ENCODE data around the gene FBXL20.
"Not testable (repeated sequence)": the region's sequence is repeated elsewhere in the genome, so short reads cannot be mapped to it uniquely, and the experiment has no call there.

FBXL20 gene

GRCh38 chr17:39357488-39357887 is 43.9 kb downstream of the FBXL20 start:
- TF ChIP-seq CTCF (IDR thresholded peaks at IDR 0.05; ENCODE audit: control extremely low read depth, extremely low read depth, low read depth, missing control alignments): no peak
- ChIA-PET POLR2A (no interaction called here), CTCF (interaction anchor here (1.3 kb wide), 1 partner anchor 17 kb away, joined by 4 read pairs; no protein-coding TSS in a partner anchor)
- no peak for DNase-seq (ENCODE audit: extremely low spot score)

- ChIA-PET CTCF (interaction anchor here (1.2 to 3.7 kb wide), 3 partner anchors 18 to 370 kb away, joined by 3 to 11 read pairs (median 3); no protein-coding TSS in a partner anchor), POLR2A (interaction anchor here (0.6 kb wide), 1 partner anchor 40 kb away, joined by 3 read pairs; no protein-coding TSS in a partner anchor)
- TF ChIP-seq CTCF (IDR thresholded peaks at IDR 0.05; ENCODE audit: control extremely low read depth, extremely low read depth, low read depth, missing control alignments): no peak
- no peak for DNase-seq (ENCODE audit: extremely low spot score)
Observed at GRCh38 chr17:39352986-39353385, 48.4 kb downstream of the FBXL20 start.

GRCh38 chr17:39352511-39352910 is 48.9 kb downstream of the FBXL20 start:
- CTCF ChIA-PET: interaction anchor here (1.2 to 3.7 kb wide), 3 partner anchors 17 to 370 kb away, joined by 3 to 11 read pairs (median 3); no protein-coding TSS in a partner anchor
- DNase-seq (ENCODE audit: extremely low spot score): no peak
- no peak for TF ChIP-seq CTCF (IDR thresholded peaks at IDR 0.05; ENCODE audit: control extremely low read depth, extremely low read depth, low read depth, missing control alignments)
- POLR2A ChIA-PET: interaction anchor here (0.6 kb wide), 1 partner anchor 40 kb away, joined by 3 read pairs; no protein-coding TSS in a partner anchor

- DNase-seq (ENCODE audit: extremely low spot score): no peak
- ChIA-PET CTCF (interaction anchor here (3.7 kb wide), 1 partner anchor 16 kb away, joined by 11 read pairs; no protein-coding TSS in a partner anchor), POLR2A (no interaction called here)
- no peak for TF ChIP-seq CTCF (IDR thresholded peaks at IDR 0.05; ENCODE audit: control extremely low read depth, extremely low read depth, low read depth, missing control alignments)
Observed at GRCh38 chr17:39351508-39351907, 49.9 kb downstream of the FBXL20 start.

- no peak for DNase-seq (ENCODE audit: extremely low spot score)
- CTCF ChIA-PET: interaction anchor here (1.4 kb wide), 1 partner anchor 8 kb away, joined by 3 read pairs; no protein-coding TSS in a partner anchor
- TF ChIP-seq CTCF (IDR thresholded peaks at IDR 0.05; ENCODE audit: control extremely low read depth, extremely low read depth, low read depth, missing control alignments): no peak
- POLR2A ChIA-PET: no interaction called here
Observed at GRCh38 chr17:39349246-39349645, 52.2 kb downstream of the FBXL20 start.

GRCh38 chr17:39346863-39347262 is 54.6 kb downstream of the FBXL20 start:
- CTCF ChIA-PET: not testable (repeated sequence)

GRCh38 chr17:39341541-39341940 is 59.9 kb downstream of the FBXL20 start:
- POLR2A ChIA-PET: no interaction called here
- no peak for DNase-seq (ENCODE audit: extremely low spot score)
- CTCF ChIA-PET: interaction anchor here (1.1 to 1.3 kb wide), 2 partner anchors 8 to 58 kb away, joined by 3 read pairs; no protein-coding TSS in a partner anchor
- TF ChIP-seq CTCF (IDR thresholded peaks at IDR 0.05; ENCODE audit: control extremely low read depth, extremely low read depth, low read depth, missing control alignments): no peak

More at GRCh38 chr17:39346863-39347262, 54.6 kb downstream of the FBXL20 start:
- POLR2A ChIA-PET; DNase-seq (ENCODE audit: extremely low spot score): not testable (repeated sequence)

All from GM10248 (cell line).